HG03139 (cell line): ENCODE results near the gene SPX.

Experiments used
- ATAC-seq: cut with Tn5 transposase; IDR thresholded peaks from one replicate; pipeline ENCODE4 v1.9.1; 2021; ENCODE audit not compliant: unreplicated experiment

Gene SPX

DNA sequence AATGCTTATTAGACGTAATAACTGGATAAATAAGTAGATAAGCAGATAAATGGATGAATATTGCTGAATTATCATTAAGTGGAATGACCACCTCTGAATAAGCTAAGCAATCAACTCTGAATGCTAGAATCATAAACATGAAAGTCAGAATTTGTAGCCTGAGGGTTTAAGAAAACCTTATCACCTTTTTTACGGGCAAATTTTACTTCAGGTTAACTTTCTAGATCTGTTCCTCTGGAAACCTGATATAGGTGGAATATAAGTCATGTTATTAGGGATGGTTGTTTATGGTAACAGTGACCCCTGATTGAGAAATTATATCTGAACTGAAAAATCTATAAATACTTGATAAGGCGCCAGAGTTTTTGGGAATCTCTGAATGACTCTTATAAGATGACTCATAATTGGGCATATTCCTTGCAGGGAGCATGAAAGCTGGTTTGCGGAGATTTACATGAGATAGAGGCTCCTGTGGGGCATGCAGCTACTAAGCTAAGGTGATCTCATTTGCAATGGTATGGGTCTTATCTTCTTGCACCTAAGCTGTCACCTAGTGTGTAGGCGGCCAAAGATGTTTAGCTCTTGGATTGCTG lies 12.1 kb downstream of the SPX start:
- no peak for ATAC-seq

DNA sequence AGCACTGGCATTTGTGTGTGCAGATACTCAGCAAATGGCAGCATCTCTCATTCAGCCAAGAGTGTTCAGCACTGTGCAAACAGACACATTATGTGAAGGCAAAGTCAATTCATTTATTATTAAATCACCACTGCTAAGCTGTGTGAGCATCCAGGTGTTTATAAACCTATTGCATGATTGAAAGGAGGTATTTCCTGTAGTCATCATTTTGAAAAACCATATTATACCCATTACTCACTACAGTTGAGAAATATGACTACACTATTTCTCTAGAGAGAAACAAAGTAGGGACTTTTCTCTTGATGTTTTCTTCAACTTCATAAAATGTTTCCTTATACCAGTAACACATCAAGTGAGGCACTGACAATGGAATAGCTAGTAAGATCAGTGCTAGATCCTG lies 13.7 kb downstream of the SPX start:
- ATAC-seq = no peak

DNA sequence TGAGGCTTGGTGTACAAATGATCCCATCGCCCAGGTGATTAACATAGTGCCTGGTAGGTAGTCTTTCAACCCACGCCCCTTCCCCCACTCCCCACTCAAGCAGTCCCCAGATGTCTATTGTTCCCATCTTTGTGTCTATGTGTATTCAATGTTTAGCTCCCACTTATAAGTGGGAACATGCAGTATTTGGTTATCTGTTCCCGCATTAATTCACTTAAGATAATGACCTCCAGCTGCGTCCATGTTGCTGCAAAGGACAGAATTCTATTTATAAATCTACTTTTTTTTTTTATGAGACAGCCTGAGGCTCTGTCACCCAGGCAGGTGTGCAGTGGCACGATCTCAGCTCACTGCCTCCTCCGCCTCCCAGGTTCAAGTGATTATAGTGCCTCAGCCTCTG lies 15.7 kb downstream of the SPX start:
- no peak for ATAC-seq

DNA sequence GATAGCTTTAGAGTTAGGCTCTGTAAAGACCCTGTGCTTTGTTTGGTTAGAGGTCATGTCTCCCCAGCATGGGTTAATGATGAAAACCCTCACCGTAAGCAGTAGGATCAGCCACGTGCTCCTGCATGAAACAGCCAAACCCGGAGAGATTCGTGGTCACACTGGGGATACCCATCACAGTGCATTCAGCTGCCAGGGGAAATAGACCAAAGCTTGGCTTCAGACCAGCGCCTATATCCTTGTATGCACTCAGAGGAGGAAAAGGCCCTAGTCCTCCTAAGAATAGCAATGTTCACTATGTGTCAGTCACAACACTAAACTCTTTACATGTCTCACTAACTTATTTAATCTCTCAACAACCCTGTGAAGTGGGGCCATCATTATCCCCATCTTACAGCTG lies 16.3 kb downstream of the SPX start:
- ATAC-seq = no peak

DNA sequence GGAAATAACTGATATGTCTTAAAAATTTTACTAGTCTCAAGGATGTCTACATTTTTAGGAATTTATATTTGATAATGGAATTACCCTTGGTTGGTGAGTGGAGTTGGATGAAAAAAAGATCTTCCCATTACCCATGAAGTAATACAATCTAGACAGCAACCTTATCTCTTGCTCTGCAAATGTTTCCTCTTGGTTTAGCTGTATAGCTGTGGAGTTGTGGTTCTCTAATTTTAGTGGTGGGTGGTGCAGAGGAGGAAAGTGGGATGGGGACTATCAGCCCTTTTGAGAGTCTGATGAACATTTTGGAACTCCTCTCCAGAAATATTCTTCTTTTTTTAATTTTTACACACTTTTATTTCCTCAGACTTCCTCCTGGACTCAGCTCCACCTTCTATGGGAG lies 17.1 kb downstream of the SPX start:
- ATAC-seq = no peak

DNA sequence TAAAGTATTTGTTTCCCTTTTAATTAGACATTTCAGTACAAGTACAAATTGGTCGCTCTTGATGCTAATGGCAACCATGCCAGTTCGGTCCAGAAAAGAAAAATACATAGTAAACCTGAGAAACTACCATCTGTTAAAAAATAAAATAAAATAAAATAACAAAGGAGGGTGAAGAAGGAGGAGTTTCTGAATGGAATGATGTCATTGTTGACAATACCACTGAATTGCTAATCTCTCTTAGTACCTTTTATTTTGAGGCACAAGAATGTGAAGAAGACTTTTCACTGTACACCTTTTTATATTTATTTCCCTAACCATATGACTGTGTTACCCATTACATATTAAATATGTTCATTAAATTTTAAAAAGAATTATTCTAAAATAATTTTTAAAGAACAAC lies 19.5 kb downstream of the SPX start:
- ATAC-seq = no peak

DNA sequence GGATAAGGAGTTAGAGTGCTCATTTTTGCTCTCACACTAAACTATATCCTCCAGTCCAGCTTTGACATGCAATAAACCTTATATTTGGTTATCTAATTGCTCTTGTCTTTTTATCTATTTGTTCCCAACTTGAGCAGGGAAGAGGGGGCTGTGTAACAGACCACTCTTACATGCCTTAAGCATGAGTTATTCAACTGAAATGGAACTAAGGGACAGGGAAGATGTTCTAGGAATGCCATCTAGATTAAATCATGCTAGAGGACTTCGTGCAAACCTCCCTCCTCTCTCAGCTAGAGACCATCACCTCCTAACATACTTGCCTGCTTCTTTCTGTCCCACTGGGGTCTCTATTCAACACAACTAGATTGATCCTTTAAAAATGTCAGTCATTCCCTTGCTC lies 20.6 kb downstream of the SPX start:
- no peak for ATAC-seq

DNA sequence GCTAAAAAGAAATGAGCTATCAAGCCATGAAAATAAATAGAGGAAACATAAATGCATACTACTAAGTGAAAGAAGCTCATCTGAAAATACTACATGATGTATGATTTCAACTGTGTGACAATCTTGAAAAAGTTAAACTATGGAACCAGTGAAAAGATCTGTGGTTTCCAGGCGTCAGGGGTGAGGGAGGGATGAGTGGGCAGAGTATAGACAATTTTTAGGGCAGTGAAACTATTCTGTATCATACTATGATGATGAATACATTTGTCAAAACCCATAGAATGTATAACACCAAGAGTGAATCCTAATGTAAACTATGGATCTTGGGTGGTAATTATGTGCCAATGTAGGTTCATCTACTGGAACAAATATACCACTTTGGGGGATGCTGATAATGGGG lies 21.3 kb downstream of the SPX start:
- no peak for ATAC-seq

DNA sequence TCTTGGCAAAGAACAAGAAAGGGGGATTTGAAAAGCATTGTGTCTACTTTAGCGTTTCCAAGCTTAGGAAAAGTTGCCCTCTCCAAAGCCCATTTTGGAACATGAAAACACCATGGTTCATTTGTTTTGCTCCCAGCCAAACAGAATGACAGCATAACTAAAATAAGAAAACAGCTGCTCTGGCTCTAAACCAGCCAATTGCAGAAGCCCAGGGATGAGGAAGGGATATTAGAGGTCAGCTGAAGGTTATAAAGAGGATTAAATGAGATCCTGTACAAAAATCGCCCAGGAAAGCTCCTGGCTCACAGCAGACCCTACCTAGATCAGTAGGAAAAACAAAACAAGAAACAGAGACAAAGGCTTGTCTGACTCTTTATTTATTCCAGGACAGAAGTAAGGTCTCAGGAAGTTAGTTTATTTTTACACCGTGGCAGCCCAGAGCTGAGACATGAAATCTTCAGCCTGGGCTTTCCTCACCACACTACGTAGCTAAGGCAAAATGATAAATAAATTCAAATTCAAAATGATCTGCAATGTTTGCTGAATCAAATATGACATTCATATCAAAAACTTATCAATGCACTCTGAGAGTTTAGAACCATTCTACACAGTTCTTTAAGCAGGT lies 25.9 kb downstream of the SPX start:
- ATAC-seq = no peak

DNA sequence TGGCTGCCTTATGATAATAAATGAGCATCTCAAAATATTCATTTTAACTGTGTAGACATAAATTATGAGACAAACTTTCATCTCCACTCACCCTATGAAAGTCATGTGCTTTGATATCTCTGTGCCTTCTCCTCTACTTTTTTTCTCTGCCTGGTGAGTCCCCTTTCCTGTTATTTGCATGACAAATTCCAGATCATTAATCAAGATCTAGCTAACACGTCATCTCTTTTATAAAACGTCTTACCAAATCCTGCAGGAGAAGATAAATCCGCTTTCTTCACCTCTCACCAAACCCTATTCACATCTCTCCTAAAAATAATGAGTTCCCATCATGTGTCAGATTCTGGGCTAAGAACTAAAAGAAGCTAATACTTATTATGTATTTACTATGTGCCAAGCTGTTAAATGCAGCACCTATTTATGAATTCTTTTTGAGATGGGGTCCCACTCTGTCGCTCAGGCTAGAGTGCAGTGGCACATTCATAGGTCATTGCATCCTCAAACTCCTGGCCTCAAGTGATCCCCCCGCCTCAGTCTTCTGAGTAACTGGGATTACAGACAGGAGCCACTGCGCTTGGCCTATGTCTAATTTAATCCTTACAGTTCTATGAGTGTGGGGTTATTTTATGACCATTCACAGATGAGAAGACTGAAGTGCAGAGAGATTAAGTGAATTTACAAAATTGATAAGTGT lies 26.7 kb downstream of the SPX start:
- ATAC-seq = no peak

DNA sequence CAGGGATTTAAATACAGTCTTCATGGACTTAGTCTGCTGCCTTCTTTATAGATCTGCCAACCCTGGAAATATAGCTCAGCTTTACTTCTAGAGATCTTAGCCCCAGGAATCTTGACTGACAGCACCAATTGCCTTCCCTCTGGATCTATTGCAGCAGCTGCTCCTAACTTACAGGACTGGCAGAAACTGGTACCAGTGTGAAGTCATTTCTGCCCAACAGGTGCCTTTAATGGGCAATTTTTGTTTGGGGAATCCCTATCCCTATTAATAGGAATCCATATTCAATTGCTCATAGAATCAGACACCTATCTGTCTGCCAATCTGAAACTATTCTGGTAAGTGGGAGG lies 27.2 kb downstream of the SPX start:
- ATAC-seq = no peak

DNA sequence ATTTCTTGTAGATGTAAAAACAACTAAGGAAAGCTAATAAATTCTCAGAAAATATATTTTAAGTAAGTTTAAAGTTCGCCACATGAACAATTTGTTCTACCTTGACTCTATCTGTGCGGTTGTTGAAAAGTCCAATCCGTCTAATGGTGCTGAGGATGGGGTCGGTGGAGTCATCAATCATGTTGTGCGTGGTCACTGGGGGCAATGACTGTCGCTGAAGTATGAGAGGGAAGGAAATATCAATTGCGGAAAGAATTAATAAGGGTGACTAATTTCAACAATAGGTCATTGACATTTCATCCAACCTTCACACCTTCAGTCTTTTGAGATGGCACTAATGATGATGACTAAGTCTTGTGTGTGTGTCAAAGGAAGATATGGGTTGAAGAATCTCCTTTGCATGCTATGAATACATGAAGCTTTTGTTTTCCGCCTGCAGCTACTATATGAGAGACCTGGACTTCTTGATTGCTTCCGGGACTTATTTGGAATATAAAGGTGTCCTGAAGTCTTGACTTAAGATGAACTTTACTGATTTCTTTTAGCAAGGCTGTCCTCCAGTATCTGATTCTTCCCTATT lies 32.1 kb downstream of the SPX start:
- no peak for ATAC-seq

DNA sequence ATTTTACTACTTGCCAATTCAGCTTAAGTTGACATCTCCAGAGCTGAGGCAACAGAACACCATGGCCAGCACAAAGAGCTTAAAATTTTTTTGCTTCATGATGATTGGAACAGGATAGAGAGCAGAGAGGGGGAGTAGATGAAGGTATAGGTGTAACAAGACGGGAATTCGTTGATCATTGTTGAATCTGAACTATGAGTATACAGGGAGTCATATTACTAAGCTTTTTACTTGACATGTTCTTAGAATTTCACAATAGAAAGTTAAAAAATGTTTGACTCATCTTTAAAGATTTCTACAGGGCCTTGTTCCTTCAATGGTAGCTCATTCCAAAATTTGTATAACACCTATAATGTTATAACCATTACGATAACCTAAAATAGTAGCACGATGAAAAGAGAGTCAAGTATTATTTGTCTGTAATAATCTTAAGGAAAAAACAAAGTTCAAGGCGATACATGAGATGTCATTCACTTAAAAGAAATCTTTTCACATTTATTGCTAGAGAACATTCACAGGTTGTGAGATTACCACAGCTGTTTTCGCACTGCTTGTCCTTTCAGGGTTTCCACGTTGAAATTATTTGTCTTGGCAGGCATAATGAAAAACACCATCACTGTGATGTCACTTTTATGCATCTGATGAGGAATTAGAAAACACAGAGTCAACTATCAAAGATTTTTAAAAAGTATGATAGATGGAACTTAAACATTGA lies 33.9 kb downstream of the SPX start:
- no peak for ATAC-seq

DNA sequence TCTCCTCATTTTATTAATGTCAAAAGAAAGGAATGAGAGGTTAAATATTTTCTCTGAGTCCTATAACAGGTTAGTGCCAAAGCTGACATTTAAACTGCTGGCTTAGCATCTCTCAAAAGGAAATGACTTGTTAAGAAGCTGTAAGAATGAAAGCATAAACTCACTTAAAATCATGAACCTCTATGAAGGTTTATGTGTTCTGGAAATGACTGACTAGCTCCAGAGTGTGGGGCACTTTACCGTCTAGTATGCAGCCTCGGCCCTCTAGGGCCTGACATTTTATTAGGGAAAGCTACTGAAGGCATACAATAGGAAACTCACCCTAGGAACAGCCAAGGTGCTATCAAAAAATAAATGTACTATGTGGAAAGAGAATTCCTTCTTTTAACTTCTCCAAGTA lies 35.1 kb downstream of the SPX start:
- ATAC-seq = no peak

DNA sequence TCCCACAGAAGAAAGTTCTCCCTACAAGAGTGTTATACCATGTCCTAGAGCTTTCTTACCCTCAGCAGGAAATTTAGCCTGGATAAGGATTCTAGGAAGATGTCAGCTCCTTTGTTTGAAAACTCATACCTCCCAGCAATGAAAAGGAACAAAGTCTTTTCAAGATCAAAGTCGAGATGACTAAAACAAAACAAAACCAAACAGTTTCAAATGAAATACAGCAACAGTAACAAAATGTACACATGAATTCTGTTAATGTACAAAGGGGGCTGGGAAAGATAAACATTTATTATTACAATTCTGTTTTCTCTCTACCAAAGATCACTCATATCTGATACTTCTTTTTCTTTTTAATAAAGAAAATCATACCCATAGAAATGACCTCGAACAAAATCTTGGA lies 36.8 kb downstream of the SPX start:
- no peak for ATAC-seq

DNA sequence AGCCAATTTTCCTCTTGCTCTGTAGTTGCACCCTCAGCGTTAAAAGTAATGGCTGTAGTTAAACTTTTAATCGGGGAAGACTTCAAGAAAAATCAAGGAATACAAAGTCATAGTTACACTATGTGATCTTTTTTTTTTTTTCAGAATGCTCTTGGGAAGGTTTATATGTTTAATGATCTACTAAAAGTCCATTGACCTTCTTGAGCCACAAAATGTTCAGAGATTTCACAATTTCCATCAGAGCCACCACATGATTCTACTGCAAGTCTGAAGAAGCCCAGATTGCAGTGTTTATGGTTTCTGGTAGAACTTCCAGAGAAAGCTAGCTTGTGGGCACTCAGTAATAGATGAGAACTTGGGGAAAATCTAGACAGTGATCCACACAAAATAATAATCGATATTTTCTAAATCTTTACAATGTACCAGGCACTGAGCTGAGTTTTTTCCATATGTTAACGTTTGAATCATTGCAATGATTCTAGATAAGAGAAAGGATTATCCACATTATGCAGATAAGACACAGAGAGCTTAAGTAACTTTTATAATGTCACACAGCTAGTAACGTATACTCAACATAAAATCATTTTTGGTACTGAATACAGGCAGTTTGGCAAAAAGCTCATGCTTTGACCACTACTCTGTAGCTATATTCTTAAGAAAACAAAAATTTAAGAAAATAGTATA lies 40.3 kb downstream of the SPX start:
- no peak for ATAC-seq

DNA sequence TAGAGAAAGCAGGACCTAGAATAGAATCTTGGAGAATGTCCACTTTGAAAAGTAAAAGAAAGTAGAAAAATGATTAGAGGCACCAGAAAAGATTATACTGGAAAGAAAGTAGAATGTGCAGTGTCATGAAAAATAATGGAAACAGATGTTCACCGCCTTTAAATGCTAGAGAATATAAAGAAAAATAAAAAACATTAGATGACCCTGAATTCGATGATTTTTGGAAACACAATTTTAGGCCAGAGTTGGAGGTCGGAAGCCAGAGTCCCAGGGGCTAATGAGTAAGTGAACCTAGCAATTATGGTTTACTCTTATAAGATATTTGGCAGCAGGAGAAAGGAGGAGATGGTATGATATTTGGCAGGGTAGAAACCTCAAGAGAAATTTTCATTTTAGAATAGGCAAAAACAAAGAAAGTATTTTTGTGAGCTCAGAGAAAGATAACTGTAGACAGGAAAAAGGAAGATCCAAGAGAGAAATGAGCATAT lies 40.9 kb downstream of the SPX start:
- no peak for ATAC-seq

DNA sequence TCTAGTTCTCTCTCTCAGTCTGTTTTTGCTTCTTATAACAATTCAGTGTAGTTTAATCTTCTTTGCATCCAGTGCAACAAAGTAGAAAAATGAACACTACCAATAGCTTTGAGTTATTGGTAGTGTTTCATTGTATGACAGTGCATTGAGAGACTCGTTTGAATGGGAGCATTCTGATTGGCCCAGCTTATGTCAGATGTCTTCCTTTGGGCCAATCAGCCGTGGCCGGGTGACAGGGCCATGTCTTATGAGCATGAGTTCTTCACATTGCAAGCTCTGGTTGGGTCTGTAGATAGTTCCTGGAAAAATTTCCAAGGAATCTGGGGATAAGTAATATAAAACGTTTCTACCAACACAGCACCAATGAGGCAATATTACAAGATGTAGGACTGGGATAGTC lies 42.0 kb downstream of the SPX start:
- no peak for ATAC-seq

DNA sequence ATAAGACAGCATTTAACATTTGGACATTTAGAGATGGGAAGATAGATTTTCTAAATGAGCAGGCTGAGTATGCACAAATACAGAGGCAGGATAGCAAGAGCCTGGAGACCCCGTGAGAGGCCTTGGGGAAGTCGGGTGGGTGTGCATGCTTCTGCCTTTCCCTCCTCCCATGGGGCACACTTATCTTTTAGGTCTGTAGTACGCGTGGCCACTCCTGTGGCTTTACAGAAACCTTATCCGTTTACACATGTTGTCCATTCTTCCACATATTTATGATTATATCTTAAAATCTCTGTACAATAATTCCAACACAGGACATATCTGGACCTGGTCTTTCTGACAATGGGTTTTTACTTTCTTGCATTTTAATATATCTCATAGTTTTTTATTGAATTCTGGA lies 45.0 kb downstream of the SPX start:
- no peak for ATAC-seq

DNA sequence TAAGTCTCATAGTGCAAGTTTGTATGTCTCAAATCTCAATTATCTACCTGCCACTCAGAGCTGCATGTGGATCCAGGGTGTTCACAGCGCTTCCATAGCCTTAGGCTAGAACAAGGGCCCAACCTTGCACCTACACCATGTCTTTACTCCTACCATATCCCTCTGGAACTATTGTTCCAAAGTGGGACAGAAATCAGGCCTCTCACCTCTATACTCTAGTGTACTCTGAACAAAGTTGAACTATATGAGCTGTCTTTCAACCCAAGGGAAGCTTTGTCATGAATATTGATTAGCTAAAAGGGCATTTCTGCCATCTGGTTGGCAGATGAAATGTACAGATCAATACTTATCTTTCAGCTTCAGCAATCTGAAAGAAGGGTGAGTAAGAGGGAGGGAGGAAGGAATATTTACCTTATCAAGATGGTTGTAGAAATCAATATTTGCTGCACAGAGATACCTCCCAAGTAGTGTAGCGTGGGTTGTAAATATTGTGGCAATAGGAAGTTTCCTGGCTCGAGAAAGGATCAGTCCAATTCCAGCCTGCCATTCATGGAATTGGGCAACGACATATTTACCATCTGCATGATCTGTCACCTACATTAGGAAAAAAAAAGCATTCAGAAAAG lies 47.8 kb downstream of the SPX start:
- ATAC-seq = no peak

DNA sequence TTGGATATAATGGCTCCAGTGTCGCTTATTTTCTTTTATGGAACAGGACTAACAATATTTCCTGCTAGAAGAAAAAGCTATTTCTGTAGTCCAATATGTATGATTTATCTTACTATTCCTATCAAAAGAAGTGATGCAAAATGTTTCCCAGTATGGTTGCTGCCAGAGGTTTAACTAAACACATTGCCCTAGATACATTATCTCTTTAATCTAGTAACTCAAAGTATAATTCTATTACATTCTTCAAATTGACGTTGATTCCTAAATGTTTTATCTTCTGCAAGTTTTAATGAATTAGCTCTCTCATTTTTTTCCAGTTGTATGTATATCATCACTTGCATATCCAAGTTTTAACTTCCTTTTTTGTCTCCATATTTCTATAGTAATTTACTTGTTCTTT lies 50.3 kb downstream of the SPX start:
- no peak for ATAC-seq
